Astrocyte of the hippocampus (primary cell): ENCODE data around the gene TEKTIP1.

Source experiments
- DNase-seq: peaks from one replicate; pipeline ENCODE4 v3.0.0; 2011; ENCODE audit warnings: low read depth, low spot score

TEKTIP1 gene

DNA sequence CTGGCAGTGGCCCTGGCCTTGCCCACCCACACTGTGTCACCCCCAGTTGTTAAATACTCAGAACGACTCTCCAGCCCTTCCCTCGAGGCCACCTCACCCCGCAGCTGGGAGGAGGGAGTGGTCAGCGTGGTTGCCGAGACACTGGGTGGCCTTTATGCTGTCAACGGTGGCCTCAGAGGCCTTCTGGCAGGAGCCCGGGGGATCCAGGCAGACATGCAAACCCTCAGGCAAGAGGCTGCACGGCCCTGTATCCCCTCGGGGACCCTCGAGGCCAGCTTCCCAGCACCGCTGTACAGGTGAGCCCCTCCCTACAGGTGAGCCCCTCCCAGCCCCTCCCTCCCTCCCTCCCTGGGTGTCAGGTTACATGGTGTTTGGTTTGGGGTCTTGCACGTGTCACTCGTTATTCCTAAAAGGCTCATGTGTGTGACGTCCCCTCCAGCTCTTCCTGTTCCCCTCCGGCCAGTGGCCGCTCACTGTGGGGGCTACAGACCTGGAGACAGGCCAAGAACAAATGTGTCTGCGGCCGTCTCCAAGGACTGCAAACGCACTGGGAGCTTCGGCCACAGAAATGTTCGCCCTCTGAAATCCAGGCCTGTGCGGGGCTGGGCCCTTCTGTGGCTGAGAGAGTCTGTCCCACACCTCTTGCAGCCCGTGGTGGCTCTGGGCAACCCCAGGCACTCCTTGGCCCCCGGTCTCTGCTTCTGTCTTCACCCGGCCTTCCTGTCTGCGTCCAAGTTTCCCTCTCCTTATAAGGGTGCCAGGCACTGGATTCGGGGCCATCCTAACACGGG lies at the start of gene TEKTIP1:
Gene TEKTIP1, plus strand, starts transcription at position 210 of the 791 bp plus-strand sequence. Its CDS starts 4 bp downstream, at position 214.
- DNase-seq = no peak

DNA sequence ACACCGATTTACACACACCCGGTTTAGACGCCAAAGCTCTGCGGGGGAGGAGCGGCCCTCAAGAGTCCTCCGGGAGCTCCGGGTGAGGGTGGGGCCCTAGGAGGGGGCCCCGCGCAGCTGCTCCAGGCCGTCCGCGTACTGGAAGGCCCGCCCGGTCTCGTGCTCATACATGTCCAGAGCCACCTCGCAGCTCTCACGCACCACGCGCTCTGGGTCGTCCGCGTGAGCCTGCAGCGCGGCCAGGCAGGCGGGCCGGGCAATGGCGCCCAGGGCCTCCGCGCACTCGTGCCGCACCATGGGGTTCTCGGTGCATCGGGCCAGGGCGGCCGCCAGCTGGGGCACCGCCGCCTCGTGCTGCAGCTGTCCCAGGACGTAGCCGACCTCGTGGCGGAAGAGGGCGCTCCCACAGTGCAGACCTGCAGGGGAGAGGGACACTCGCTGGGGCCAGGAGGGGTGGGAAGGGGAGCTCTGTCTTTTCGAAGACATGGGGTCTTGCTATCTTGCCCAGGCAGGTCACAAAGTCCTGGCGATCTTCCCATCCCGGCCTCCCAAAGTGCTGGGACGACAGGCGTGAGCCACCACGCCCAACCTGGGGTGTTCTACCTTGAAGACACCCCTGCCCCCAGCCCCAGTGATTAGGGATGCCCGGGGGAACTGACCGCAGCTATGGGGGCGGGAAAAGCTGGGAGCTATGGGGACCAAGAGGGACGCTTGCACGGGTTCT lies 47.4 kb upstream of the TEKTIP1 start:
- no peak for DNase-seq

DNA sequence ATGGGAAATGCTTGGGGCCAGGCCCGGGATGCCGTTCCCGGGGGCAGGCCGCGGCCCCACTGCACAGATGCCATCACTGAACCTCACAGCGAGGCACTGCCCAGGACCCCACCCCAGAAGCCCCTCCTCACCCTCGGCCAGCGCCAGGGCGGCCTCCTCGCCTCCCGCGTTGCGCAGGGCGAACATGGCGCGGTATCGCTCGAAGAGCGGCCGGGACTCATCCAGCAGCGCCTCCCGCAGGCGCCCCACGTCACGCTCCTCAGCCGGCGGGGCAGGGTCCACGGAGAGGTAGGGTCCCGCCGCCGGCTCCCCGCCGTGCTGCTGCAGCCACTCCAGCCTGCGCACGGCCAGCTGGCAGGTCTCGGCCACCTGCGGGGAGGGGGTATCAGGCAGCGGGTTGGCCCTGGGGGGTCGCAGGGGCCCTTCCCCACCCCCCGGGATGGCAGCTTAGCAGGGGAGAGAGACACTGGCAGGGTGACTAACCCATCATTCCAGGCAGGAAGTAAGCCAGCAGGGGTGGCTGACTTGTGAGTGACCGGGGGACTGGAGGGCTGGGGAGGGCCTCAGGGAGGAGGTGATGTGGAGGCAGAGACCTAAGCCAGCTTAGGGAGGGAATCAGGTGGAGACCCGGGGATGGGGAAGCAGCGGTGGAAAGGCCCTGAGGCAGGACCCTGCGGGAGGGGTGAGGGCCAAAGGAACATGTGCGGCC lies 46.7 kb upstream of the TEKTIP1 start:
- DNase-seq = no peak

DNA sequence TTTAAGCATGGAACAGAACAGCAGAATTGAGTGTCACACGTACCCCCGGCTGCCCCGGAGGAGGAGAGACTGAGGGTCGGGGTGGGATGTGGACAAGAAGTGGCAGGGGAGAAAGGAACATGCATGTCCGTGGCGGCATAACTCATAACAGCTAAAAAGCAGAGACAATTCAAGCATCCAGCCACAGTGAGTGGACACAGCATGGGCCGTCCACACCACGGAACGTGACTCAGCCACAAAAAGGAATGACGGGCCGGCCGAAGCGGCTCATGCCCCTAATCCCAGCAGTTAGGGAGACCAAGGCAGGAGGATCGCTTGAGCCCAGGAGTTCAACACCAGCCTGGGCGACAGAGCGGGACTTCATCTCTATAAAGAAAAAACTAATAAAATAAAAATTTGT lies 46.1 kb upstream of the TEKTIP1 start:
- no peak for DNase-seq

DNA sequence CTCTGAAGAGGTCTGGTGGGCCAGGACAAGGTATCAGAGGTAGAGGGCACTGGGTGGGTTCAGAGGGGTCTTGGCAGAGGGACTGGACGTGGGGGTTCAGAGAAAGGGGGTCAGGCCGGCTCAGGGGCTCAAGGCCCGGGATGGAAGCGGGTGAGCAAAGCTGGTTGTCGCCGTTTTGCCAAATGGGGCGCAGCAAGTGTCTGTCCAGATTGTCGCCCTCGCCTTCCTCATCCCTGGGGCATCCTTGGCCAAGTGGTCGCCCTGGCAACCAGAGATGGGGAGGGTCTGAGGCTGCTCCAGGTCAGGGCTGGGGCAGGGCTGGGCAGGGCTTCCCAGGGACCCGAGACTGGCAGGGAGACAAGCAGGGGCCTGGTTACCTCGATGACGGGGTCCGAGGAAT lies 45.3 kb upstream of the TEKTIP1 start:
- no peak for DNase-seq

DNA sequence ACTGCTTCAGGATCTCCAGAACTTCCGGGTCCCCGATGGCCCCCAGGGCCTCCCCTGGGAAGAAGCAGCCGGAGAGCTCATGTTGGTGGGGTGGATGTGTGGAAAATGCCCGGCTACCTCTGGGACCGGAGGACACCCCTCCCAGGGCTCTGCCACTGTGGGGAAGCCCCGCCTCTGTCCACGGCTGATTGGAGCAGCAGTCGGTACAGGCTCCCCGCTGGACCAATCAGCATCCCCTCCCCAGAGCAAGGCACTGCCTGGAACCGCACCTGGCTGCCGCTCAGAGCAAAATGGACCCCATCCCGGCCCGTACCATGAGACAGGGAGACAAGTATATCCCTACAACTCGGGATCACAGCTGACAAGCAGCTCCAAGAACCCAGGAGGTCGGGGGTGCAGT lies 44.9 kb upstream of the TEKTIP1 start:
- DNase-seq = no peak

DNA sequence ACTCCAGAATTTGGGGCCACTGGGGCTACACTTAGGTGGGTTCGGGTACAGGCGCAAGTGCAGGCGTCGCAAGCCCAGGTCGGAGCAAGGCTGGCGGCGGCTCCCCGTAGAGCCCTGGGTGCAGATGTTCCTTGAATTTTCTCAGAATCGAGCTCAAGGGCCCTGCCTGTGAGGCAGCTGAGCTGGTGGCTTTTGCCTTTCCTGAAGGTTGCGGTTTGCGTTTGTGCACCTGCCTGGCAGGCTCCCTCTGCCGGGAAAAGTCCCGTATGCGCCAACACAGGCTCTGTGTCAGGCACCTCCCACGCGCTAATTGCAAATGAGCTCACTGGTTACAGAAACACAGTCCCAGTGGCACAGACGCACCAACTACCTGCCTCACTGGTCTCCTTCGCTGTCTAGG lies 44.4 kb upstream of the TEKTIP1 start:
- DNase-seq = no peak

DNA sequence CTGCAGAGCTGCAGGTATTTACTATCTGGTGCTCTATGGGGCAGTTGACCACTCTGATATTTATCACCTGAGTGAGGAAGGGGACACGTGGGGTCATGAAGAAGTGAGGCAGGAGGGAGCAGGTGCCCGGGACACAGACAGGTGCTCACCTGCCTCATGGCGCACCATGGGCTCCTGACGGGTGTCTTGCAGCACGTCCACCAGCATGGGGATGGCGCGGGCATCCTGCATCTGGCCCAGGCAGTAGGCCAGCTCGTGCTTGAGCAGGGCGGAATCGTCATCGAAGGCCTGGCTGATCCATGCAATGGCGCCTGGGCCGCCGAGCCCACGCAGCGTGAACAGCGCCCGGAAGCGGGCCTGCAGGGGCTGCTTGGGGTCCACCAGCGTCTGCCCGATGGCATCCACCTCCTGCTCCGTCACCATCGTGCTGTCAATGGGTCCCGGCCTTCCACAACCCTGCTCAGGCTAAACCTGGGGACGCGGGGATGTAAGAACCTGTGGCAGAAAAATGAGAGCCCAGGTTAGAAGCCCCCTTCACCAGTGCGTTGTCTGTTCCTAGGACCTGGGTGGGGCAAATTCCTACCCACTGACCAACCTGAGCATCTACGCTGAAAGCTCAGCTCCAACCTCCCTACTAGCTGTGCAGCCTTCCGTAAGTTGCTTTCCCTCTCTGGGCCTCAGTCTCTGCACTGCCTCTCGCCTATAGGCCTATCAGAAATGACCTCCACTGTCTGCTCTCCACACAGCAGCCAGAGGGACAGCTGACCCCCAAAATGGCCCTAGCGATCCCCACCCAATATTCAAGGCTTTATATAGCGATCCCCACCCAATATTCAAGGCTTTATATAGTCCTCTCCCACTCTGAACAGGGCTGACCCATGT lies 42.3 kb upstream of the TEKTIP1 start:
- DNase-seq = no peak

DNA sequence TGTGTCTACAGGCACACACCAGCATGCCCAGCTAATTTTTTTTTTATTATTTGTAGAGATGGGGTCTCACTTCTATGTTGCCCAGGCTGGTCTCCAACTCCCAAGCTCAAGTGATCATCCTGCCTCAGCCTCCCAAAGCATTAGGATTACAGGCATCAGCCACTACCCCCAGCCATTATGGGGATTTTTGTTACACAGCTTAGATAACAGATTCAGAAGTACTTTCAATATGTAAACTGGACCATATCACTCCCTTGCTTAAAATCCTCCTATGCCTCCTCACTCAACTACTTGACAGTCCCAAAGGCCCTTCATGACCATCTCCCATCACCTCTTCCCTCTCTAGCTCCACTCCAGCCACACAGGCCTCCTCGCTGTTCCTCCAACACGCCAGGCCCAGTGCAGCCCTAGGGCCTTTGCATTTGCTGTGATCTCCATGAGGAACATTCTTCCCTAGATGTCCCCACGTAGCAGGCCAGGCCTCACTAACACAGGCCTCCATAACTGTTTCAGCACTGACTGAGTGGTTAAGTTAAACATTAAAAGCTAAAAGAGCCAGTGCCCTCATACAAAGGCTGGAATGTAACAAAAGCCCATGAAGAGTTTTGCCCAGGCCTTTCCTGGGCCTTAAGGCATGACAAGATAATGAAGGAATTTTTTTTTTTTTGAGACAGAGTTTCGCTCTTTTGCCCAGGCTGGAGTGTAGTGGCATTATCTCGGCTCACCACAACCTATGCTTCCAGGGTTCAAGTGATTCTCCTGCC lies 41.0 kb upstream of the TEKTIP1 start:
- DNase-seq = no peak

DNA sequence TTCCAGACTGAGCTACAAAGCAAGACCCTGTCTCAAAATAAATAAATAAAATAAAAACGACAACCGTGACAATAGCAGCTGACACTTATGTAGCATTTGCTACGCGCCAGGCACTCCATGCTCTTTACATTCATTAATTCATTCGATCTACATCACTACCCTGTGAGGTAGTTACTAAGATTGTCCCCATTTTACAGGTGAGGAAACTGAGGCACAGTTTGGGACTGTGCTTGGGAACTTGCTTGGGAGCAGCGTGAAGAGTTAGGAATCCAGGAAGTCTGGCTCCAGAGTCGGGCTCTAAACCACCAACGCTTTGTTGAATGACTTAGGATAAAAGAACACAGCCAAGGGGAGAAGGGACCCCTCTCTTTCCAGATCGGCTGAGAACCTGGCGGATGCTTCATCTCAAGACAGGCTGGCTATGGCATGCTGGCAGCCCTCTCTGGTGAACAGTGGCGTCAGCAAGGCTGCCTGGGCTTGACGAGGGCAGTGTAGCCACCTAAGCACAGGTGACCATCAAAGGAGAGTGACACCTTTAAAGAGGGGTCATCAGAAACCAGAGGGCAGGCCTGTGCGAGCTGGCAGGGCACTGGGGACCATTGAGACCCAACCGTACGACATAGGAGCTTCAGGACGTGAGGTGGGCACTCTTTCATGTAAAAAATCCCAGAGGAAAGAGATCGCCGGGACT lies 39.1 kb upstream of the TEKTIP1 start:
- DNase-seq = no peak

DNA sequence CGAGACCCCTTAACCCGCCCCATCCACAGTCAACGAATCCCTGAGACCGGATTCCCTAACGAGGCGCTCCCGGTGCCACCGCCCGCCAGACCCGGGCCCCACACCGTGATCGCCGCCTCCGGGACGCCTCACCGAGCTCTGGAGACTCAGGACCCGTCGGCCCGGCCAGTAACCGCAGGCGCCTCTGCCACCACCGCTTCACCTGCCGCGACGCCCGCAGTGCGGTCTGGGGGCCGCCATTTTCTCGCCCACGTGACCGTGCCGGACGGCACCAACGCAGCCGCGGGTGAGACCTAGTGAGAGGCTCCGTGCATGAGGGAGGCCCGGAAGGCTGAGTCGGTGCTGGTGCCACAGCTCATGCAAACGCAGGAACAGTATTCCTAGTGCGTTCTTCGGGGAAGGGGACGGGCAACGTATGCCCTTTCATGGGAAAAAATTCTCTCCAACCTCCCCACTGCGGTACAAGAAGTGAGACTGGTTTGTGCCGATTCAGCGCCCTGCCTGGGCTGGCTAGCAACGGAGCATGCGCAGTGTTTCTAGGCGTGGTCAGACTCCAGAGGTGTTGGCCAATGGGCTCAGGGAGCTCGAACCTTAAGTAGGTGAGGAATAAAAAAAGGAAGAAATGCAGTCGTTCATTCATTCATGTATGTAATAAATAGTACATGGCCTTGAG lies 38.4 kb upstream of the TEKTIP1 start, which contains the start of gene DOHH:
Gene DOHH, minus strand, starts transcription at position 246 of the 673 bp plus-strand sequence. CDS start 3,860 bp downstream, outside the sequence.
- DNase-seq = peak; percentile 99

DNA sequence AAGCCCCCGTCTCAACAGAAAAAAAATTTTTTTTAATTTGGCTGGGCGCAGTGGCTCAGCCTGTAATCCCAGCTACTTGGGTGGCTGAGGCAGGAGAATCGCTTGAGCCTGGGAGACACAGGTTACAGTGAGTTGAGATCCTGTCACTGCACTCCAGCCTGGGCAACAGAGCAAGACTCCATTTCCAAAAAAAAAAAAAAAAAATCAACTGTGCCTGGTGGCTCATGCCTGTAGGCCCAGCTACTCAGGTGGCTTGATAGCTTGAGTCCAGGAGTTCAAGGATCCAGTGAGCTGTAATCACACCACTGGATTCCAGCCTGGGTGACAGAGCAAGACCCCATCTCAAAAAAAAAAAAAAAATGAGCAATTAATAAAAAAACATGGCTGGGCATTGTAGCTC lies 37.2 kb upstream of the TEKTIP1 start:
- no peak for DNase-seq

DNA sequence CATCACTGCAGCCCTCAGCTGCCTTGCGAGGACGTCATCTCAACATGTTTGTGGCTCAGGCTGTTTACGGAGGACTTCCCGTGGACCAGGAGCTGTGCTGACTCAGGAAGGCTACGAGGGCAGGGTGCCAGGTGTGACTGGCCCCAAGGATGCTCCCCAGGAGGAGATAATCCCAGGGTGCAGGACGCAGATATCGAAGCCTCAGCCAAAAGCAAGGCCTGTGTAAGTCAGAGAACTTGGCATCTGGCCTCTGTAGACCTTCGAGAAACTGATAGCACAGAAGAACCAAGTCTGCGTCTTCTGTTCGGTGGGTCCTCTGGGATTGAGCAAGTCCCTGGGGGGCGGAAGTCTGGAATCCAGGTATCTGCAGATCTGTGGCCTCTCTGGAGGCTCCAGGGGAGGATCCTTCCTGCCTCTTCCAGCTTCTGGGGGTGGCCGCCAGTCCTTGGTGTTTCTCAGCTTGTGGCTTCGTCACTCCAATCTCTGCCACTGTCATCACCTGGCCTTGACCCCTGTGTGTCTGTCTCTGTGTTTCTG lies 35.9 kb upstream of the TEKTIP1 start:
- DNase-seq = no peak

DNA sequence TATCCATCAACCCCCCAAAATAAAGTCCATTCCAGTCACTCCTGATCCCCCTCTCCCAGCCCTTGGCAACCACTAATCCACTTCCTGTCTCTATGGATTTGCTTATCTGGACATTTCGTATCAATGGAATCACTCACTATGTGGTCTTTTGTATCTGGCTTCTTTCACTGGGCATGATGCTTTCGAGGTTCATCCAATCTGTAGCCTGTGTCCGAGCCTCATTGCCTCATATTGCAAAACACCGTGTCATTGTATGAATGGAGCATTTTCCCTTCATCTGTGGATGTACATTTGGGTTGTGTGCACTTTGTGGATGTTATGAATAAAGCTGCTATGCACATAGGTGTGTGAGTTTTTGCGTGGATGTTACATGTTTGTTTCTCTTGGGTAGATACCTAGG lies 34.2 kb upstream of the TEKTIP1 start:
- DNase-seq = no peak

DNA sequence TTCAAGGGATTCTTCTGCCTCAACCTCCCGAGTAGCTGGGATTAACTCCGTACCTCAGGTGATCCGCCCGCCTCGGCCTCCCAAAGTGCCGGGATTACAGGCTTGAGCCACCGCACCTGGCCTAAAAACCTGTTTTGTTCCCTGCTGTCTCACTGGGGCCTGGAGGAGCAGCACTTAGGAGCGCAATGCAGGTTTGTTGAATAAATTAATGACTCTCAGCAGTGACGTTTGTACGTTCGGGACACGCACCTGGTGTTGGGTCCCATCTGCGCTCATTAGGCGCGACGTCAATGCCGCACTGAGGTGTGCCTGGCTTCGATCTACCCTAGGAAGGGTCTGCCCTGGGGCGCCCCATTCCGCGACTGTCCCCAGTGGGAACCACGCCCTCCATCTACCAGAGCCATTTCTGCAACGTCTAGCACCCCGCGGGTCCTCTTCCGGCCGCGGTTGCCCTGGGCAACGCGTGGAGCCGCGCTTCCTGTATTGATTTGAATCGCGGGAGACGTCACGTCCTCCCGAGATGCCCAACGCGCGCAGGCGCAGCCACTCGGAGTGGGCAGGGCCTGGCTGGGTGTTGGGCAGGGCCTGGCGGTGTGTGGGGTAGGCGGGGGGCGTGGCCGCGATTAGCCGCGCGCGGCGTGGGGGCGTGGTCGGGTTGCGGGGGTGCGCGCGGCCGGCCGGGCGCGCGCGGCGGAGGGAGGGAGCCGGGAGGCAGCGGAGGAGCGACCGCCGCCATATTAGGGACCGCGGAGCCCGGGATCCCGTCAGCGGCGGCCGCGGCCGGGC lies 33.2 kb upstream of the TEKTIP1 start, which contains the start of gene FZR1:
Gene FZR1, plus strand, starts transcription at position 714 of the 786 bp plus-strand sequence. CDS start 16,679 bp downstream, outside the sequence.
- DNase-seq = peak; percentile 100

DNA sequence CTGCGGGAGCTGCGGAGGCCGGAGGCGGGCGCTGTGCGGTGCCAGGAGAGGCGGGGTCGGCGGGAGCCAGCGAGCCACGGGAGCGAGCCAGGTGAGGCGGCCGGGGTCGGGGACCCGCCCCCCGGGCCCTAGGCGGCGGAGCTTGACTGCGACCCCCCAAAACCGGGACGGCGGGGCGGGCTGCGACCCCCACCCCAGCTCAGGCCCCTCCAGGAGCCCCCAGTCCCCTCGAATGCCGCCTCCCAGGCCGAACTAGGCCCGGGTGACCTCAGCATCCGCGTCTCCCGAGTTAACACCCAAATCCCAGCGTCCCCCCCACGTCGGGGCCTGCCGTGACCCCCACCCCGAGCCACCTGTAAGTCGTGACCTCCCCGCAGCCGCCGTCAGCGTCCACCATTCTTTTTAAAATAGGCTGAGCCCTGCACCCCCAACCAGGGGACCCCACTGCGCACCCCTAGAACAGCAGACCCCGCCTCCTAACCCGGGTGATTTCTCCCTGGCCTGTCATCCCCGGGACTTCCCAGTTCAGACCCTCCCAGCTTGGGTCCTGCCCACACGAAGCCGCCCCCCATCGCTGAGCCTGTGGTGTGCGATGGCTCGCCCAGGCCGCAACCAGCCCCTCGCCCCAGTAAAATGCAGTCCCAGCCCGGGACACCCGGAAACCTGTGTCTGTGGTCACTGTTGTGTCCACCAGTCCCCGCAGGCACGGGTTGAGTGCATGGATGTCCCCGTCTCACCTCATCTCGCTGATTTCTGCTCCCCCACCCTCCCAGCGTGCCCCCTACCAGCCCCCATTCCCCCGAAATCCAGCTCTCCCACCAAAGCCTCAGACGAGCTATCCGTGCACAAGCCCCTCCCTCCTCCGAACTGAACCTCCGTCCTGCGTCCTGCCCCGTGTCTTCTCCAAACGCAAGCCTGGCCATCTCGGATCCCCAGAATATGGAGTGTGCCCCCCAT lies 32.3 kb upstream of the TEKTIP1 start:
- peak; percentile 41 for DNase-seq
